Cardiac septum (tissue), 1 donor: ENCODE results near the gene NXPH1. TPM values are rescaled to one million over a fixed set of nuclear protein-coding genes. Genes with fewer than 3 reads are reported as not detected.
"Not testable (repeated sequence)": the region's sequence is repeated elsewhere in the genome, so short reads cannot be mapped to it uniquely, and the experiment has no call there.

Experiments used
- DNase-seq: peaks from one replicate; pipeline ENCODE4 v3.0.0-alpha.2; 2020; ENCODE audit warnings: low spot score
- intact Hi-C: fragments of 100-400 bp; cut with DNase I; formaldehyde crosslinking; loops from one replicate; pipeline ENCODE4 v1.14.0; 2022
- total RNA-seq: library from RNA; stranded (reverse); fragmentation: NEBNext Ultra II Directional; extraction: Animal tissue kit (Norgen Biotek cat#: 25700); gene quantifications from one replicate; pipeline ENCODE4 v1.2.1, GENCODE V29; 2021
- donor health status: DM: no; HTN: no; CAD: no.

NXPH1 gene
- total RNA-seq, 1 donor from 2014 or later, result not detected

DNA sequence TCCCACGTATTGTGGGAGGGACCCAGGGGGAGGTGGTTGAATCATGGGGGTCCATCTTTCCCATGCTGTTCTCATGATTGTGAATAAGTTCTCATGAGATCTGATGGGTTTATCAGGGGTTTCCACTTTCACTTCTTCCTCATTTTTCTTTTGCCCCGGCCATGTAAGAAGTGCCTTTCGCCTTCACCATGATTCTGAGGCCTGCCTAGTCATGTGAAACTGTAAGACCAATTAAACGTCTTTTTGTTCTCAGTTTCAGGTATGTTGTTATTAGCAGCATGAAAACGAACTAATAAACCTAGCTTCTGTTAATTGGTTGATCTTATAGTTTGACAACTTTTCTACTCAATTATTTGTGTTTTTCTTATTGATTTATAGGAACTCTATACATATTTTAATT is 206.3 kb downstream of the NXPH1 start:
- DNase-seq, result no peak
- intact Hi-C loops, result no loop called here

DNA sequence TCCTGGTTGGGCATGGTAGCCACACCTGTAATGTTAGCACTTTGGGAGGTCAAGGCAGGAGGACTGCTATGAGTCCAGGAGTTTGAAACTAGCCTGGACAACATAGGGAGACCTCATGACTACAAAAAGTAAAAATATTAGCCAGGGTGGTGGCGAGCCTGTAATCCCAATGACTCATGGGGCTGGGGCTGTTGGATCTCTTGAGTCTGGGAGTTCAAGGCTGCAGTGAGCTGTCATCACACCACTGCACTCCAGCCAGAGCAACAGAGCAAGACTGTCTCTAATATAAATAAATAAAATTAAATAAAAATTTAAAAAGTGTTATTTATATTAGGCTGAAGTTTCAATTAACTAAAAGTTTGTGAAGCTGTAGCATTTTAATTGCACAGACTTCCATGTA is 207.3 kb downstream of the NXPH1 start:
- DNase-seq, result no peak

DNA sequence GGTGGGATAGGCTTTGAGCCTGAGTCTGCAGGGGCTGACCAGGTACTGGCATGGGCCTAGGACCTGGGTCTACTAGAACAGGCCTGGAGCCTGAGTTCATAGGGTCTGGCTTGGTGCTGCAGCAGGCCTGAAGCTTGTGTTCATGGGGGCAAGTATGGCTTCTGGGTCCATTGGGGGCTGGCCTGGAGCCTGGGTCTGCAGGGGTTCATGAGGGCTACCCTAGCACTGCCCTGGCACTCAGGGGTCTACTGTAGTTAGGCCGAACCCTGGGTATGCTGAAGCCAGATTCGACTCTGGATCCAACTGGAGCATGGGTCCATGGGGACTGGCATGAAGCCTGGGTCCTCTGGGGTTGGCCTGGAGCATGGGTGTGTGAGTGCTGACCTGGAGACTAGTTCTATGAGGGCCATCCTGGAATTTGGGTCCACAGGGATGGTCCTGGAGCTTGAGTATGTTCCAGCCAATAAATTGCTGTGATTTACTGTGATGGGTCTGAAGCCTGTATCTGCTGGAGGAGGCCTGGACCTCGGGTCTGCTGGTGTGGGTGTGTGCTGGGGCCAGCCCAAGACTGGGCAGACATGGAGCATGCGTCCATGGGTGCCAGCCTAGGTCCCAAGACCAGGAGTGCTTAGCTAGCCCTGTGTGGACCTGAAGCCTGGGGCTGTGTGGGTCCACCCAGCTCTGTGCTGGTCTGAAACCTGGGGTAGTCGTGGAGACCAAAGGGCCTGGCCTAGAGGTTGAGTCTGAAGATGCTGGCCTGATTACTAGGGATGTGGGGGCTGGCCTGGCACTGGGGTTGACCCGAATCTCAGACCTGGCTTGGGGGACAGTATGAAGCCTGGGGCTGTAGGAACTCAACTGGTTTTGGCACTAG is 235.5 kb downstream of the NXPH1 start:
- no peak for DNase-seq
- intact Hi-C loops, result no loop called here

More for the DNA sequence above, 207.3 kb downstream of the NXPH1 start:
- intact Hi-C loops, result no loop called here

DNA sequence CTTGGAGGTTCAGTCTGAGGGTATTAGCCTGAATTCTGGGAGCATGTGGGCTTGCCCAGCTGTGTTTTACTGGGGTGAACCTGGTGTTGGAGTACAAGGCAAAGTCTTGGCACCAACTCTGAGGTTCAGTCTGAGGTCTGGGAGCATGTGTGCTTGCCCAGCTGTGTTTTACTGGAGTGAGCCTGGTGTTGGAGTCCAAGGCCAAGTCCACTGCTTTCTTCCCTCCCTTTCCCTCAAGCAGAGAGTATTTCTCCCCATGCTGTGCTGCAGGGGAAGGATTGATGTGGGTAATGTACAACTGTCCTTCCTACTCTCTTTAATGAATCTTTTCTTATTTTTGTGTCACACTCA is 236.1 kb downstream of the NXPH1 start:
- no peak for DNase-seq
- intact Hi-C loops, result no loop called here

DNA sequence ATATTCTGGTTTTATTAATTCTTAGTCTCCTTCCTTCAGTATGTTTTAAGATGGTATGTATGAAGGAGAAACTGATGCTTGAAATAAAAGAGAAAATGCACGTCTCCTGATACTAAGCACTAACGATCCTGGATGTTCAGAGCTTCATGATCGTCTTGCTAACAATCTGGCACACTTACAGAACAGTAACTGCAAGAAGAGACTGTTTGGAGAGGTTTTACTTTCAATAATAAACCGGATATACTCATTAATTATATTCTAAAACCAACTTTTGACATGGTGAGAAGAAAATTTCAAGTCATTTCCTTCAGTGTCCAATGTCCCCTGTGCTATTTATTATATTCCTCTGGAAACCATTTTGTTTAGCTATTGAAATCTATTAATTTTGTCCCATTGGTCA is 251.0 kb downstream of the NXPH1 start:
- no peak for DNase-seq
- intact Hi-C loops, result no loop called here

DNA sequence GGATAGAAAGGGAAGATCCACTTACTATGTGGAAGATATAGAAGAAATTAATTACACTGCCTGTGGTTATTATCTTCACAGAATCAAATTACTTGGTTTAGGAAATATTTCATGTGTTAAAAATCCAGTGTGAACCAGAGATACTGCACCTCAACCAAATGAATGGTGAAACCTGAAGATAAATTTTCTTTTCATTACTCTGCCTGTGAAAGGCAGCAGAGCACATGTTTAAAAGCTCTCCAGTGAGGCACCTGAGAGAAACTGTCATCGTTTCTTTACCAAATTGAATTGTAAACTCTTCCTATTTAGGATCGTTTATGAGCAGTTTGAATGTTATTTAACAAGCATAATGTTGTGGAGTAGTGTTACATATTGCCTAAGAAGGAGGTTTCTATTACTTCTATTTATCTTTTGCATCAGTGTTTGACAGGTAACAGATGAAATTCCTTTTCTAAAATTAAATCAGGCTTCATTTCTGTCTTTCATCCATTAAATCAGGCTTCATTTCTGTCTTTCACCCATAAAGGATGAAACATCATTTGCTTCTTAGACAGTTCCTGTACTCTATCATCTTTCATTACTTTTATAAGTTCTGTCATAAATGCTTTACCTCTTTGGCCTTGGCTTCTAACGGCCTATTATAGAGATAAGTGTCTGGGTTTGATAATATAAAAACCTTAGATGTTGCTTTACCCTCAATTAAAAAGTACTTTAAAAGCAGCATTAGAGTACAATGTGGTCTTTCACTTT is 266.6 kb downstream of the NXPH1 start:
- no peak for DNase-seq
- intact Hi-C loops, result no loop called here

DNA sequence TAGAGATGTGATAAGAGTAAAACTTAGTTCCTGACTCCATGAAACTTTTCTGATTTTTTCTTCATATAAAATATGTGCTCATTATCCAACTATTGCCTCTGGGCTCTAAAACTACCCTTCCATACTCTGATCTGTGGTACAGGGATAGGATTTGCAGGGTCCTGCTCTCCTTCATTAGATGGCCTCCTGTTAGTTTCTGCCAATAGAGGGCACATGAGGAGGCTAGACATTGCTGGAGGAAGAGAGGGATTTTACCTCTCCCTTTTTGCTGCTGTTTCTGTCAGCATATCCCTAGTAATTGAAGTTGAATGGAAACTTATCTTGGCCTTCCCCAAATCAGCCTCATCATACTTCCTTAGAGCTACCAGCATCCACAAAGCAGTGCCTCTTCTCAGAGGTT is 269.4 kb downstream of the NXPH1 start:
- intact Hi-C loops, result no loop called here

DNA sequence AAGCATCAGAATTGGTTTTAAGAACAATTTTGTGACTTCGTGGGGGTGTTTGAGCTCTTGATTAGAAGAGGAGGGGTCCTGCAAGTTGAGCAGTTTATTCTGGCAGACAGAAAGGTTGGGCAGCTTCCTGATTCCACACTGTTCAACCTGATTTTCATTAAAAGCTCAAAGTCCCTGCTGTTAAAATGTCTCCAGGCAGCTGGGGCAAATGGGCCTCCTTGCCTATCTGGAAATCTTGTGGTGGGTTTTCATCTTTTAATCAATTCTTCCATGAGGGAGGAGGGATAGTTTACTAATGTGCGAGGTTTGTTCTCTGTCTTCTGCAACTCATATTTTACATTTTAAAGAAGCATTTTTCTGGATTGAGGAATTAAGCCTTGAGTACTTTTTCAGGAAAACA is 276.7 kb downstream of the NXPH1 start:
- intact Hi-C loops, result no loop called here

More for the DNA sequence above, 269.4 kb downstream of the NXPH1 start:
- DNase-seq, result no peak

DNA sequence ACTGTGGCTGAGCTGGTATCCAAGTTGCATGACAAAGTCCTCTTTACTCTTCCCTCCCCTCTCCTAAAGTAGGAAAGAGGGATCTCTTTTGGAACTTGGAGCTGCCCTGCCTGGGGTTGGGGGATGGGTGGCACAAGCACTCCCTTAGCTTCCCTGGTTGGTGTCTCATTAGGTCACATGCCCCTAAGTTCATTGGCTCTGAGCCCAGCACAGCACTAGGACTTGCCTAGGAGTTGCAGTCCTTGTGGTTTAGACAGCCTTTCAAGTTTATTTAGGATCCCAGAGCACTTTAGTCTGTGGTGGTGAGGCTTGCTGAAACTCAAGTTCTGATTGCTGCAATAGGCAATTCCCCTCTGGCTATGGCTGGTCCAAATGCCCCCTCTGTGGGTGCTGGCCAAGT is 281.4 kb downstream of the NXPH1 start:
- intact Hi-C loops, result no loop called here
- DNase-seq, result no peak

More for the DNA sequence above, 276.7 kb downstream of the NXPH1 start:
- no peak for DNase-seq

DNA sequence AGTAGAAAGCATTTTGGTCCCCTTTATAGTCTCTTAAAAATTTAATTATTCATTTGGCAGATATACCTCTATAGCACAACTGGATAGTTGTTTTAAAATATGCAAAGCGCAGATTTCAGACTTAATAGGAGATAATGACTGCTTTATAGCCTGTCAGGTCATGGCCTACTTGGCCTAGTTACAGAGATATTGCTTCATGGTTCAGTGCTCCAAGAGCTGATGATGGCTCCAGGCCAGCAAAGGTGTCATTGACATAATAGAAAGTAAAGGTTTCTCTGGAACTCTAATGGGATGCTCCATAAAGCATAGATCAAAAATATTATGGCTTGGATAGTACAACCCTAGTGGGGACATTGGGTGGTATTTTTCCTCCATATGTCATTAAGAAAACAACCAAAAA is 285.7 kb downstream of the NXPH1 start:
- intact Hi-C loops, result no loop called here
- DNase-seq, result no peak

DNA sequence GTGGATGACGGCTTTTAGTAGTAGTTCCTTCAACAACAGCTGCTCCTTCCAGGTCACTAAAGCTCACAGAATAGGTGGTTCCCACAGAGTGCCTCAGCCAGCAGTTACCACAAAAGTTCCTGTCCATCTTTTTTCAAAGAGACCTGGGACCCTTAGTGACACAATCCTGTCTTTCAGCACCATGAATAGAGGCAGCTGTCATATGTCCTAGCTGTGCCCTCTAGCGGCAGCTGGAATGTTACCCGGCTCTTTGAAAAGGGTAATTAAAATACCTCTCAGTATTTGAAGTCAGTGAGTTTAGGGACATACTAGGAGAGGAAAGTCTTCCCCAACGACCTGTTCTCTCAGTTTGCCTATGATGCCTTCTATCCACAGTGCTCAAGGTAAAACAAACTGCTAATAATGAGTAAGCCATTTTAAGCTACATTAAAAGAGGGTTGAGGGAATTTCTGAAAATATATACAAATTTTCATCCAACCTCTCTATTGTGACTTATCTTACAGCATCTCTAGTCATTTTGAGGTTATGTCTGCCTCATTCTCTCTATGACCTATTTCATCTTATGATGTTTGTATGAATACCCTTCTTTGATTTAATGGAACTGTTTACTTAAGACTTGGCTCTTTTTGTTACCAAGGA is 290.8 kb downstream of the NXPH1 start:
- DNase-seq, result no peak
- intact Hi-C loops, result no loop called here

DNA sequence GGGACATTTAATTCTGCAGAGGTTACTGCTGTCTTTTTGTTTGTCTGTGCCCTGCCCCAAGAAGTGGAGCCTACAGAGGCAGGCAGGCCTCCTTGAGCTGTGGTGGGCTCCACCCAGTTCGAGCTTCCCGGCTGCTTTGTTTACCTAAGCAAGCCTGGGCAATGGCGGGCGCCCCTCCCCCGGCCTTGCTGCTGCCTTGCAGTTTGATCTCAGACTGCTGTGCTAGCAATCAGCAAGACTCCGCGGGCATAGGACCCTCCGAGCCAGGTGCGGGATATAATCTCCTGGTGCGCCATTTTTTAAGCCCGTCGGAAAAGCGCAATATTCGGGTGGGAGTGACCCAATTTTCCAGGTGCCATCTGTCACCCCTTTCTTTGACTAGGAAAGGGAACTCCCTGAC is 298.3 kb downstream of the NXPH1 start:
- not testable (repeated sequence) for DNase-seq

DNA sequence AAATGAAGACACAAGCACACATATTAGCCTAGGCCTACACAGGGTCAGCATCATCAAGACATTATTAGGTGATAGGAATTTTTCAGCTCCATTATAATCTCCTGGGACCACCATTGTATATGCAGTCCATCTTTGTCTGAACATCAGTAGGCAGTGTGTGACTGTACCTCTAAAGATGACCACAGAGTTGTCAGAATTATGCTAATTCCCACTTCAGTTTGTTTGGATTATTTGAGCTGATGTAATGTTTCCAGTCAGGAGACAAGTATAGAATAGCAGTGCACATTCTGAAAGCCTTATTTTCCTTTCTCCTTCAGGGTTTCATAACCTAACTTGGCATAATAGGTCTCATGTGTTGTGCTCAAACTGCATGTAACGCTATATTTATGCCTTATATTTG is 306.4 kb downstream of the NXPH1 start:
- no peak for DNase-seq
- intact Hi-C loops, result no loop called here

More for the DNA sequence above, 298.3 kb downstream of the NXPH1 start:
- intact Hi-C loops, result not testable (repeated sequence)

DNA sequence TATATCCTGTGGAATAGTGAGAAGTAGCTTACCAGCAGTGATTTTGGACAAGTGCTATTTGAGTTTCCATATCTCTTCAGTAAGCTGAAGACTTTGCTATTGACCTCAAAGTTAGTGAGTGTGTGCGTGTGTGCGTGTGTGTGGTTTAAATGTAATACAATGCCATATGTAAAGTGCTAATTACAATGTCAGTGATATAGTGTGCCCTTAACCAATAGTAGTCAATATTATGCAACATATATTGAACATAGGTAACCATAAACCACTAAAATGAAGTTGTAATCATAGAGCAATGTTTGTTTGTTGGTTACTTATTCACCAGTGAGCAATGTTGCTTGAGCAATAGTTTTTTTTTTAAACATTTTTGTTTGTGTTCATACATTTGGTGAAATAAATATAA is 309.4 kb downstream of the NXPH1 start:
- no peak for DNase-seq
- intact Hi-C loops, result no loop called here

DNA sequence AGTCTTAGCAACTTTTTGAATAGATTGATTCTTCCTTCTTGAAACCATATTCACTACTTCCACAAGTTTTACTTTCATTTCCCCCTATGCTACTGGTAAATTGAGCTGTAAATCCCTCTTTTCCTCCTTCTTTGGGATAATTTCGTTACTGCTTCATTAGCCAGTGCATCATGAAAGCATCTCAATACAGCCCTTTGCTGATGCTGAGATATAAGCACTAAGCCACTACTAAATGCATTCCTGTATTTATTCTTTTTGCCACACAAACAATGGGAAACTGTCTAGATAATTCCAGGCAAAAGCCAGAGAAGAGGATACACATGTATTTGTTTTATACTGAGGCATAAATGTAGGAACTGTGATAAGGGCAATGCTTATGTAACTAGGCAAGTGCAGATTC is 313.9 kb downstream of the NXPH1 start:
- DNase-seq, result no peak
- intact Hi-C loops, result no loop called here

DNA sequence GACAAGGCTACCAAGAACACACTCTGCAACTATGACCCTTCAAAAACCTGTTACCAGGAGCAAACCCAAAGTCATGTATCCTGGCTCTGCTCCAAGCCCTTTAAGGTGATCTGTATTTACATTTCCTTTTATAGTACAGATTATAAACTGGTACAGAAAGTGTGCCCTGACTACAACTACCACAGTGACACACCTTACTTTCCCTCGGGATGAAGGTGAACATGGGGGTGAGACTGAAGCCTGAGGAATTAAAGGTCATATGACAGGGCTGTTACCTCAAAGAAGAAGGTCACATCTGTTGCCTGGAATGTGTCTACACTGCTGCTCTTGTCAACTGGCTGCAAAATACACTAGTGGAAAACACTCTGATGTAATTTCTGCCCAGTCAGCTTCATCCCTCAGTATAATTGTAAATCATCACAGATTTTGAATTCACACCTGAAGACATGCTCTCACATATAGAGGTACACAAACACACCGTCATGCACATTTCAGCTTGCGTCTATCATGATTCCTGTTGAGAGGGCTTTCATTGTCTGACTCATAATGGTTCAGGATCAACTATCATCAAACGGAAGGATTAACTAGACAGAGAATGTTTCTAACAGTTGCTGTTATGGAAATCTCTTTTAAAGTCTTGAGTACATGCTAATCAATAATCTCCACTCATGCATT is 318.3 kb downstream of the NXPH1 start:
- intact Hi-C loops, result no loop called here
- no peak for DNase-seq

DNA sequence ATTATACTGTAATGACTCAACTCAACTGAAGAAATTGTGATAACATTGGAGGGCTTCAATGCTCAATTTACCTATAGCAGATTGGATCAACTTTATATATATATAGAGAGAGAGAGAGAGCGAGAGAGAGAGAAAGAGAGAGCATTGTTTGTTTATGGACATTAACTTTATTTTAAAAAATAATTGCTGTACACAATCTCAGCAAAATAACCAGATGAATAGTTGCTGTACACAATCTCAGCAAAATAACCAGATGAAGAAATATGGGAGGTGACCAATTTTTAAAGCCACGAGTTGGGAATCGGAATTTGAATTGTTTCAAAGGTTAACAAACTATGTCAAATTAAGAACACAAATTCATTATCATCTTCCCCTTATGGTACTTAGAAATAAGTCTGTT is 319.9 kb downstream of the NXPH1 start:
- DNase-seq, result no peak
- intact Hi-C loops, result no loop called here

DNA sequence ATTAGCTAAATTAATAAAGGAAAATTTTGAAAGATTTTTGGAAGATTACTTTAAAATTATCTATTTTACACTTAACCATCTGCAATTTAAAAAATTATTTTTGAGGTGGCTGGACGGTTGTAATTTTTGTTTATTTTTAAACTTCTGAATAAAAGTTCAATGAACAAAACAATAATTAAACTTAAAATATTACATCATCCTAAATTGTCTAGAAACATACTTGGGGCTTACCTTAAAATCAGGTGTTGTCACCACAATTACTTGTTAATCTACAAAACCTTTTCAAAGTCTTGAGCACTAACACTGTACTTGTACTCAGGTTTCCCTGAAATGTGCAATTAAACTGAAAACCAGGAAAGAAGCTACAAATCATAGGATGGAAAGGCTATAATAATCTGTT is 328.3 kb downstream of the NXPH1 start:
- intact Hi-C loops, result no loop called here
- no peak for DNase-seq

DNA sequence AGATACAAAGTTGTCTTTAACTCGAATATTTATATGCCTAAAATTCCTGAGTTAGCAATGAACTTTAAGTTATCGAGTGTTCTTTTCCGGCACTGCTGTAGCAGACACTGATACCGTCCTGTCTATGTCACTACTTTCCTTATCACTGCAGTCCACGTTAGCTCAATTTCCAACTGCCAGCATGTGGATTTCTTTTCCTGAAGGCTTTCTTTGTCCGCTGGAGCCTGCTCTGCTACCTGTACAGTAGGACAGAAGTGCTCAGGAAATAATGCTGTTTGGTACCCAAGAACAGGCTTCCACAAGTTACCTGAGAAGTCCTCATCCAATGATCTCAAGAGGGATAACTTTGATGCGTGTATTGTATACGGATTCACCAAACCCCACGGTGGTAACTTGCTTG is 329.4 kb downstream of the NXPH1 start:
- DNase-seq, result no peak
- intact Hi-C loops, result no loop called here

DNA sequence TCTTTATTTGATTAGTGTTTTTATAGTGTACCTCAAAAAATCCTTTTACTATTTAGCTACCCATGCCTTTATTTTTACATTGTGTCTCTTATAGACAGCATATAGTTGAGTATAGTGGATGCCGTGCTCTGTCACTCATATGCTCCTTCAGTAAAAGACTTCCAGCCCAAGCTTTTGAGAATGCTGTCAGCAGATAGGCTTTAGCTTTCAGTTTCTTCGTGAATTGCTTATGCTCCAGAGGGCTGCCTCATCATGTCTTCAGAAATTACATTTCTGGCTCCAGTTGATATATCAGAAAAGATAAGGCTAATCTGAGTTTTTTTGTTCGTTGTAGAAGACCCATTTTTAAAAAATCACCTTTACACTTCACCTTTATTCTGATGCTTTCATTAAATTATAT is 332.0 kb downstream of the NXPH1 start:
- no peak for DNase-seq
- intact Hi-C loops, result no loop called here
